ENCODE data around the gene KNSTRN. TPM values are rescaled to one million over a fixed set of nuclear protein-coding genes. Genes with fewer than 3 reads are reported as not detected.

KNSTRN gene
- total and polyA plus RNA-seq, 4 donors, result 3.4 to 28.1 (median 8.9) TPM

DNA sequence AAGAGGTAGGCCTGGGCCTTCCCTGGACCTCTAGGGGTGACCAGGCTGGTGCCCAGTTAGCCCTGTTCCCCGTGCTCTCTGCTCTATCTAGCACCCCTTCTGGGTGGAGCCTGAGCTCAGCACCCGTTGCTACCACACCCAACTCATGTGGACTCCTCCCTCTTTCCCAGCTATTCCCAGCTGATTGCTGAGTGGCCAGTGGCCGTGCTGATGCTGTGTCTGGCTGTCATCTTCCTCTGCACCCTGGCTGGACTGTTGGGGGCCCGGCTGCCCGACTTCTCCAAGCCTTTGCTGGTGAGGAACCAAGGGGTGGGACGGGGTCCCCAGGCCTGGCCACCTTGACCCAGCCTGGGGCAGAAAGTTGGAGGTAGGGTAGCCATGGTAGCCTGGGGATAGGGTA, 18.3 kb upstream of the KNSTRN start:
- H3K27me3 ChIP-seq (ENCODE audit: control insufficient read depth in 4 of 4, insufficient read depth in 4 of 4, low read length in 3 of 4), result no peaks in the 10 kb centered on the region
- no peak for TF ChIP-seq YY1 (IDR thresholded peaks at IDR 0.05)
- no peak for TF ChIP-seq HNF4A (conservative IDR thresholded peaks at IDR 0.05)
- TF ChIP-seq, protein P1, sequence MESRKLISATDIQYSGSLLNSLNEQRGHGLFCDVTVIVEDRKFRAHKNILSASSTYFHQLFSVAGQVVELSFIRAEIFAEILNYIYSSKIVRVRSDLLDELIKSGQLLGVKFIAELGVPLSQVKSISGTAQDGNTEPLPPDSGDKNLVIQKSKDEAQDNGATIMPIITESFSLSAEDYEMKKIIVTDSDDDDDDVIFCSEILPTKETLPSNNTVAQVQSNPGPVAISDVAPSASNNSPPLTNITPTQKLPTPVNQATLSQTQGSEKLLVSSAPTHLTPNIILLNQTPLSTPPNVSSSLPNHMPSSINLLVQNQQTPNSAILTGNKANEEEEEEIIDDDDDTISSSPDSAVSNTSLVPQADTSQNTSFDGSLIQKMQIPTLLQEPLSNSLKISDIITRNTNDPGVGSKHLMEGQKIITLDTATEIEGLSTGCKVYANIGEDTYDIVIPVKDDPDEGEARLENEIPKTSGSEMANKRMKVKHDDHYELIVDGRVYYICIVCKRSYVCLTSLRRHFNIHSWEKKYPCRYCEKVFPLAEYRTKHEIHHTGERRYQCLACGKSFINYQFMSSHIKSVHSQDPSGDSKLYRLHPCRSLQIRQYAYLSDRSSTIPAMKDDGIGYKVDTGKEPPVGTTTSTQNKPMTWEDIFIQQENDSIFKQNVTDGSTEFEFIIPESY (IDR thresholded peaks at IDR 0.05), result no peak
- no peak for TF ChIP-seq EGR1 (IDR thresholded peaks at IDR 0.05; ENCODE audit: low read depth in 2 of 2)
- no peak for TF ChIP-seq RAD21 (IDR thresholded peaks at IDR 0.05)
- TF ChIP-seq SP1 (IDR thresholded peaks at IDR 0.05), result no peak
- TF ChIP-seq GABPA (IDR thresholded peaks at IDR 0.05 in 1 of 2, conservative IDR thresholded peaks at IDR 0.05 in 1 of 2), result no peak
- TF ChIP-seq, protein P2, sequence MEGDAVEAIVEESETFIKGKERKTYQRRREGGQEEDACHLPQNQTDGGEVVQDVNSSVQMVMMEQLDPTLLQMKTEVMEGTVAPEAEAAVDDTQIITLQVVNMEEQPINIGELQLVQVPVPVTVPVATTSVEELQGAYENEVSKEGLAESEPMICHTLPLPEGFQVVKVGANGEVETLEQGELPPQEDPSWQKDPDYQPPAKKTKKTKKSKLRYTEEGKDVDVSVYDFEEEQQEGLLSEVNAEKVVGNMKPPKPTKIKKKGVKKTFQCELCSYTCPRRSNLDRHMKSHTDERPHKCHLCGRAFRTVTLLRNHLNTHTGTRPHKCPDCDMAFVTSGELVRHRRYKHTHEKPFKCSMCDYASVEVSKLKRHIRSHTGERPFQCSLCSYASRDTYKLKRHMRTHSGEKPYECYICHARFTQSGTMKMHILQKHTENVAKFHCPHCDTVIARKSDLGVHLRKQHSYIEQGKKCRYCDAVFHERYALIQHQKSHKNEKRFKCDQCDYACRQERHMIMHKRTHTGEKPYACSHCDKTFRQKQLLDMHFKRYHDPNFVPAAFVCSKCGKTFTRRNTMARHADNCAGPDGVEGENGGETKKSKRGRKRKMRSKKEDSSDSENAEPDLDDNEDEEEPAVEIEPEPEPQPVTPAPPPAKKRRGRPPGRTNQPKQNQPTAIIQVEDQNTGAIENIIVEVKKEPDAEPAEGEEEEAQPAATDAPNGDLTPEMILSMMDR (IDR thresholded peaks at IDR 0.05; ENCODE audit: low read depth, low read length, missing input control), result no peak
- TF ChIP-seq, protein P3, sequence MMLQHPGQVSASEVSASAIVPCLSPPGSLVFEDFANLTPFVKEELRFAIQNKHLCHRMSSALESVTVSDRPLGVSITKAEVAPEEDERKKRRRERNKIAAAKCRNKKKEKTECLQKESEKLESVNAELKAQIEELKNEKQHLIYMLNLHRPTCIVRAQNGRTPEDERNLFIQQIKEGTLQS (IDR thresholded peaks at IDR 0.05), result no peak
- no peak for TF ChIP-seq HNF4G (IDR thresholded peaks at IDR 0.05)
- no peak for TF ChIP-seq FOXA1 (IDR thresholded peaks at IDR 0.05)
- TF ChIP-seq TAF1 (conservative IDR thresholded peaks at IDR 0.05), result no peak
- no peak for TF ChIP-seq RXRA (IDR thresholded peaks at IDR 0.05)
- TF ChIP-seq FOXA2 (IDR thresholded peaks at IDR 0.05), result no peak
- TF ChIP-seq, protein P4, sequence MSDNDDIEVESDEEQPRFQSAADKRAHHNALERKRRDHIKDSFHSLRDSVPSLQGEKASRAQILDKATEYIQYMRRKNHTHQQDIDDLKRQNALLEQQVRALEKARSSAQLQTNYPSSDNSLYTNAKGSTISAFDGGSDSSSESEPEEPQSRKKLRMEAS (IDR thresholded peaks at IDR 0.05), result no peak
- TF ChIP-seq, protein P5, sequence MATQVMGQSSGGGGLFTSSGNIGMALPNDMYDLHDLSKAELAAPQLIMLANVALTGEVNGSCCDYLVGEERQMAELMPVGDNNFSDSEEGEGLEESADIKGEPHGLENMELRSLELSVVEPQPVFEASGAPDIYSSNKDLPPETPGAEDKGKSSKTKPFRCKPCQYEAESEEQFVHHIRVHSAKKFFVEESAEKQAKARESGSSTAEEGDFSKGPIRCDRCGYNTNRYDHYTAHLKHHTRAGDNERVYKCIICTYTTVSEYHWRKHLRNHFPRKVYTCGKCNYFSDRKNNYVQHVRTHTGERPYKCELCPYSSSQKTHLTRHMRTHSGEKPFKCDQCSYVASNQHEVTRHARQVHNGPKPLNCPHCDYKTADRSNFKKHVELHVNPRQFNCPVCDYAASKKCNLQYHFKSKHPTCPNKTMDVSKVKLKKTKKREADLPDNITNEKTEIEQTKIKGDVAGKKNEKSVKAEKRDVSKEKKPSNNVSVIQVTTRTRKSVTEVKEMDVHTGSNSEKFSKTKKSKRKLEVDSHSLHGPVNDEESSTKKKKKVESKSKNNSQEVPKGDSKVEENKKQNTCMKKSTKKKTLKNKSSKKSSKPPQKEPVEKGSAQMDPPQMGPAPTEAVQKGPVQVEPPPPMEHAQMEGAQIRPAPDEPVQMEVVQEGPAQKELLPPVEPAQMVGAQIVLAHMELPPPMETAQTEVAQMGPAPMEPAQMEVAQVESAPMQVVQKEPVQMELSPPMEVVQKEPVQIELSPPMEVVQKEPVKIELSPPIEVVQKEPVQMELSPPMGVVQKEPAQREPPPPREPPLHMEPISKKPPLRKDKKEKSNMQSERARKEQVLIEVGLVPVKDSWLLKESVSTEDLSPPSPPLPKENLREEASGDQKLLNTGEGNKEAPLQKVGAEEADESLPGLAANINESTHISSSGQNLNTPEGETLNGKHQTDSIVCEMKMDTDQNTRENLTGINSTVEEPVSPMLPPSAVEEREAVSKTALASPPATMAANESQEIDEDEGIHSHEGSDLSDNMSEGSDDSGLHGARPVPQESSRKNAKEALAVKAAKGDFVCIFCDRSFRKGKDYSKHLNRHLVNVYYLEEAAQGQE (IDR thresholded peaks at IDR 0.05), result no peak
- 87% methylated on average over 6 of the region's 6 CpGs for WGBS

DNA sequence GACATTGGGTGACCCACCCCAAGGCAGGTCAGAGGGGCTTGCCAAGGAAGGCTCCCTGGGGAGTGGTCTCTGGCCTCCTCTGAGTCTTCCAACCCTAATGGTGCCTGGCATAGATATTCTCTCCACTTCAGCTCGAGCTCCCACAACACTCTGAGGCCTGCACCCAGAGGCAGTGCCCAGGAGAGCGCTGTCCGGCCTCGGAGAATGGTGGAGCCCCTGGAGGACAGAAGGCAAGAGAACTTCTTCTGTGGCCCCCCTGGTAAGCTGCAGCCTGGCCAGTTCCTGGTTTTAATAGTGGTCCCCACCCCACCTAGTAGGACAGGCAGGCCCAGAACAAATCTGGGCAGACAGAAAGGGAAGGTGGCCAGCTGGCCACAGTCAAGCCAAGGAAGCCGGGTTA, 17.5 kb upstream of the KNSTRN start:
- TF ChIP-seq SP1 (IDR thresholded peaks at IDR 0.05), result no peak
- TF ChIP-seq GABPA (IDR thresholded peaks at IDR 0.05 in 1 of 2, conservative IDR thresholded peaks at IDR 0.05 in 1 of 2), result no peak
- no peak for TF ChIP-seq HNF4A (conservative IDR thresholded peaks at IDR 0.05)
- TF ChIP-seq, protein P4 (IDR thresholded peaks at IDR 0.05), result no peak
- no peak for TF ChIP-seq FOXA2 (IDR thresholded peaks at IDR 0.05)
- TF ChIP-seq, protein P5 (IDR thresholded peaks at IDR 0.05), result no peak
- no peak for TF ChIP-seq YY1 (IDR thresholded peaks at IDR 0.05)
- TF ChIP-seq HNF4G (IDR thresholded peaks at IDR 0.05), result no peak
- no peak for TF ChIP-seq NR2F2 (IDR thresholded peaks at IDR 0.05)
- TF ChIP-seq FOXA1 (IDR thresholded peaks at IDR 0.05), result no peak
- H3K27ac ChIP-seq (ENCODE audit: low read depth in 1 of 2, low read length in 2 of 2), result no peak overlapping the region
- no peak for DNase-seq (ENCODE audit: low spot score)
- H3K4me1 ChIP-seq (ENCODE audit: control insufficient read depth in 4 of 4, insufficient read depth in 4 of 4, low read length in 3 of 4), result peaks cover 6 to 24% (median 13%) of the 10 kb centered on the region in 4 donors
- no peaks in the 10 kb centered on the region for H3K9me3 ChIP-seq (ENCODE audit: control insufficient read depth in 4 of 4, low read length in 3 of 4)
- no peak overlapping the region for H3K9ac ChIP-seq (ENCODE audit: low read depth in 1 of 2, low read length in 2 of 2)
- no peak overlapping the region for H3K4me3 ChIP-seq (ENCODE audit: low read depth in 1 of 3, low read length in 3 of 3)
- H3K36me3 ChIP-seq (ENCODE audit: control insufficient read depth in 4 of 4, insufficient read depth in 3 of 4, low read depth in 1 of 4, low read length in 3 of 4), result no peaks in the 10 kb centered on the region
- whole genome bisulfite sequencing, result 95% methylated on average over 5 of the region's 5 CpGs
- H3K27me3 ChIP-seq (ENCODE audit: control insufficient read depth in 4 of 4, insufficient read depth in 4 of 4, low read length in 3 of 4), result no peaks in the 10 kb centered on the region

More for the DNA sequence above, 18.3 kb upstream of the KNSTRN start:
- Histone ChIP-seq H3K27ac (ENCODE audit: low read depth in 1 of 2, low read length in 2 of 2) (no peak overlapping the region), H3K4me1 (ENCODE audit: control insufficient read depth in 4 of 4, insufficient read depth in 4 of 4, low read length in 3 of 4) (peaks cover 6 to 24% (median 13%) of the 10 kb centered on the region in 4 donors), H3K36me3 (ENCODE audit: control insufficient read depth in 4 of 4, insufficient read depth in 3 of 4, low read depth in 1 of 4, low read length in 3 of 4) (no peaks in the 10 kb centered on the region), H3K9ac (ENCODE audit: low read depth in 1 of 2, low read length in 2 of 2) (no peak overlapping the region), H3K9me3 (ENCODE audit: control insufficient read depth in 4 of 4, low read length in 3 of 4) (no peaks in the 10 kb centered on the region), H3K4me3 (ENCODE audit: low read depth in 1 of 3, low read length in 3 of 3) (no peak overlapping the region)
- DNase-seq (ENCODE audit: low spot score), result no peak

Data from liver (tissue), 9 donors.